Measurements from ENCODE around the gene GPRIN1.

The GPRIN1 gene

DNA sequence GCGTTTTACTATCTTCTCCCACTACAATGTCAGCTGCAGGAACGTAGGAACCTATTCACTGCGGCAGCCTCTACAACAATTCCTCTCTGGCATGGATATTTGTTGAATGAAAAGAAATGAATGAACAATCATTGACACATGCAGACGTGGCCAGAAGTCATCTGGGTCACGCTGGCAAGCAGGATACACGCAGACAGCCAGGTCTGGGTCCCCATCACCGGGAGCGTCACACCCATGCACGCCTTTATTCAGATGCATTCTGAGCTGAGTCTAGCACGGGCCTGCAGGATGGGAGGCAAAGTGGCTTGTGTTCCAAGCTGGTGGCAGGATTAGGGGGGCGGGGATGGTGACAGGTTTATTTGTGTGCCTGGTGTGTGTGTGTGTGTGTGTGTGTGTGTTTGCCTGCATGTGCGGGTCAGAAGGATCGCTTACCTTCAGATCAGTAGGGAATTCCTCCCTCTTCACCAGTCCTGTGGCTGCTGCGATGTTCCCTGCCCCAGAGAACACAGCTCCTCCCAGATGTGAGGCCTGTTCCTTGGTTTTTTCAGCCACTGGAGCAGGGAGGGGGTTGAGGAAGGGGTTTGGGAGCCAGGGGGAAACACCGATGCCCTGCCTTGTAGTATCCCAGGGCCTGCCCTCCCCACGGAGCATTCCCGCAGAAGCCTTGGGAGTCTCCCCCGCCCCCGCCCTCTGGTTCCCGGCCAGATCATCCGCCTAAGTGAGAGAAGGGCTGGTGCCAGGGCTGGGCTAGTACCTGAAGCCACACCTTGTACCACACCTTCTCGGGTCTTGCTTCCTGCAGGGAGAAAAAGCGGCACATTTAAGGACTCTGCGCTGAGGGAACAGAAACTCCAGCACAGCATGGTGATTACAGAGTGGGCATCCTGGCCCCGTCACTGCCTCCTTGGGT is 16.3 kb upstream of the GPRIN1 start:
- H3K9me3 ChIP-seq (ENCODE audit: severe bottlenecking) = no peaks in the 10 kb centered on the region
- peaks cover 14% of the 10 kb centered on the region for H3K4me1 ChIP-seq (ENCODE audit: insufficient read depth, poor library complexity, severe bottlenecking)
- TF ChIP-seq, protein P1, sequence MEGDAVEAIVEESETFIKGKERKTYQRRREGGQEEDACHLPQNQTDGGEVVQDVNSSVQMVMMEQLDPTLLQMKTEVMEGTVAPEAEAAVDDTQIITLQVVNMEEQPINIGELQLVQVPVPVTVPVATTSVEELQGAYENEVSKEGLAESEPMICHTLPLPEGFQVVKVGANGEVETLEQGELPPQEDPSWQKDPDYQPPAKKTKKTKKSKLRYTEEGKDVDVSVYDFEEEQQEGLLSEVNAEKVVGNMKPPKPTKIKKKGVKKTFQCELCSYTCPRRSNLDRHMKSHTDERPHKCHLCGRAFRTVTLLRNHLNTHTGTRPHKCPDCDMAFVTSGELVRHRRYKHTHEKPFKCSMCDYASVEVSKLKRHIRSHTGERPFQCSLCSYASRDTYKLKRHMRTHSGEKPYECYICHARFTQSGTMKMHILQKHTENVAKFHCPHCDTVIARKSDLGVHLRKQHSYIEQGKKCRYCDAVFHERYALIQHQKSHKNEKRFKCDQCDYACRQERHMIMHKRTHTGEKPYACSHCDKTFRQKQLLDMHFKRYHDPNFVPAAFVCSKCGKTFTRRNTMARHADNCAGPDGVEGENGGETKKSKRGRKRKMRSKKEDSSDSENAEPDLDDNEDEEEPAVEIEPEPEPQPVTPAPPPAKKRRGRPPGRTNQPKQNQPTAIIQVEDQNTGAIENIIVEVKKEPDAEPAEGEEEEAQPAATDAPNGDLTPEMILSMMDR (IDR thresholded peaks at IDR 0.05; ENCODE audit: poor library complexity, severe bottlenecking) = no peak
- no peaks in the 10 kb centered on the region for H3K36me3 ChIP-seq (ENCODE audit: low read depth)
- H3K27ac ChIP-seq (ENCODE audit: poor library complexity, severe bottlenecking) = no peak overlapping the region
- peak; percentile 78 for ATAC-seq (ENCODE audit: low read depth)
- peaks cover 17% of the 10 kb centered on the region for H3K27me3 ChIP-seq (ENCODE audit: insufficient read depth, poor library complexity, severe bottlenecking)
- DNase-seq (ENCODE audit: low spot score) = peak; percentile 80
- H3K4me3 ChIP-seq (ENCODE audit: severe bottlenecking) = no peak overlapping the region

GRCh38 chr5:176625512-176625911 is 15.6 kb upstream of the GPRIN1 start:
- H3K27me3 ChIP-seq (ENCODE audit: insufficient read depth, poor library complexity, severe bottlenecking) = peaks cover 17% of the 10 kb centered on the region
- no peaks in the 10 kb centered on the region for H3K36me3 ChIP-seq (ENCODE audit: low read depth)
- TF ChIP-seq, protein P1 (IDR thresholded peaks at IDR 0.05; ENCODE audit: poor library complexity, severe bottlenecking) = no peak
- ATAC-seq (ENCODE audit: low read depth) (no peak), DNase-seq (ENCODE audit: low spot score) (peak; percentile 42)
- peaks cover 14% of the 10 kb centered on the region for H3K4me1 ChIP-seq (ENCODE audit: insufficient read depth, poor library complexity, severe bottlenecking)
- H3K27ac ChIP-seq (ENCODE audit: poor library complexity, severe bottlenecking) = no peak overlapping the region
- H3K9me3 ChIP-seq (ENCODE audit: severe bottlenecking) = no peaks in the 10 kb centered on the region
- no peak overlapping the region for H3K4me3 ChIP-seq (ENCODE audit: severe bottlenecking)

- TF ChIP-seq, protein P1 (IDR thresholded peaks at IDR 0.05; ENCODE audit: poor library complexity, severe bottlenecking) = no peak
- H3K9me3 ChIP-seq (ENCODE audit: severe bottlenecking) = no peaks in the 10 kb centered on the region
- H3K27ac ChIP-seq (ENCODE audit: poor library complexity, severe bottlenecking) = no peak overlapping the region
- DNase-seq (ENCODE audit: low spot score) (peak; percentile 51), ATAC-seq (ENCODE audit: low read depth) (no peak)
- H3K27me3 ChIP-seq (ENCODE audit: insufficient read depth, poor library complexity, severe bottlenecking) = peaks cover 19% of the 10 kb centered on the region
- peaks cover 14% of the 10 kb centered on the region for H3K4me1 ChIP-seq (ENCODE audit: insufficient read depth, poor library complexity, severe bottlenecking)
- H3K36me3 ChIP-seq (ENCODE audit: low read depth) = no peaks in the 10 kb centered on the region
- H3K4me3 ChIP-seq (ENCODE audit: severe bottlenecking) = no peak overlapping the region
Observed at GRCh38 chr5:176624938-176625337, 15.0 kb upstream of the GPRIN1 start.

GRCh38 chr5:176624142-176624541 is 14.2 kb upstream of the GPRIN1 start:
- no peak for ATAC-seq (ENCODE audit: low read depth)
- no peak for DNase-seq (ENCODE audit: low spot score)
- peaks cover 20% of the 10 kb centered on the region for H3K27me3 ChIP-seq (ENCODE audit: insufficient read depth, poor library complexity, severe bottlenecking)
- H3K4me1 ChIP-seq (ENCODE audit: insufficient read depth, poor library complexity, severe bottlenecking) = peaks cover 14% of the 10 kb centered on the region
- no peaks in the 10 kb centered on the region for H3K36me3 ChIP-seq (ENCODE audit: low read depth)
- H3K4me3 ChIP-seq (ENCODE audit: severe bottlenecking) = no peak overlapping the region
- no peaks in the 10 kb centered on the region for H3K9me3 ChIP-seq (ENCODE audit: severe bottlenecking)
- H3K27ac ChIP-seq (ENCODE audit: poor library complexity, severe bottlenecking) = no peak overlapping the region
- TF ChIP-seq, protein P1 (IDR thresholded peaks at IDR 0.05; ENCODE audit: poor library complexity, severe bottlenecking) = no peak

GRCh38 chr5:176621661-176622079 is 11.7 kb upstream of the GPRIN1 start:
- H3K4me1 ChIP-seq (ENCODE audit: insufficient read depth, poor library complexity, severe bottlenecking) = peaks cover 10% of the 10 kb centered on the region
- TF ChIP-seq, protein P1 (IDR thresholded peaks at IDR 0.05; ENCODE audit: poor library complexity, severe bottlenecking) = no peak
- peaks cover 20% of the 10 kb centered on the region for H3K27me3 ChIP-seq (ENCODE audit: insufficient read depth, poor library complexity, severe bottlenecking)
- H3K36me3 ChIP-seq (ENCODE audit: low read depth) = no peaks in the 10 kb centered on the region
- DNase-seq (ENCODE audit: low spot score) (peak; percentile 67), ATAC-seq (ENCODE audit: low read depth) (no peak)
- H3K27ac ChIP-seq (ENCODE audit: poor library complexity, severe bottlenecking) = no peak overlapping the region
- no peaks in the 10 kb centered on the region for H3K9me3 ChIP-seq (ENCODE audit: severe bottlenecking)
- no peak overlapping the region for H3K4me3 ChIP-seq (ENCODE audit: severe bottlenecking)

Measured in RWPE2 (cell line).